ENCODE measurements around the gene TRIP10.

DNA sequence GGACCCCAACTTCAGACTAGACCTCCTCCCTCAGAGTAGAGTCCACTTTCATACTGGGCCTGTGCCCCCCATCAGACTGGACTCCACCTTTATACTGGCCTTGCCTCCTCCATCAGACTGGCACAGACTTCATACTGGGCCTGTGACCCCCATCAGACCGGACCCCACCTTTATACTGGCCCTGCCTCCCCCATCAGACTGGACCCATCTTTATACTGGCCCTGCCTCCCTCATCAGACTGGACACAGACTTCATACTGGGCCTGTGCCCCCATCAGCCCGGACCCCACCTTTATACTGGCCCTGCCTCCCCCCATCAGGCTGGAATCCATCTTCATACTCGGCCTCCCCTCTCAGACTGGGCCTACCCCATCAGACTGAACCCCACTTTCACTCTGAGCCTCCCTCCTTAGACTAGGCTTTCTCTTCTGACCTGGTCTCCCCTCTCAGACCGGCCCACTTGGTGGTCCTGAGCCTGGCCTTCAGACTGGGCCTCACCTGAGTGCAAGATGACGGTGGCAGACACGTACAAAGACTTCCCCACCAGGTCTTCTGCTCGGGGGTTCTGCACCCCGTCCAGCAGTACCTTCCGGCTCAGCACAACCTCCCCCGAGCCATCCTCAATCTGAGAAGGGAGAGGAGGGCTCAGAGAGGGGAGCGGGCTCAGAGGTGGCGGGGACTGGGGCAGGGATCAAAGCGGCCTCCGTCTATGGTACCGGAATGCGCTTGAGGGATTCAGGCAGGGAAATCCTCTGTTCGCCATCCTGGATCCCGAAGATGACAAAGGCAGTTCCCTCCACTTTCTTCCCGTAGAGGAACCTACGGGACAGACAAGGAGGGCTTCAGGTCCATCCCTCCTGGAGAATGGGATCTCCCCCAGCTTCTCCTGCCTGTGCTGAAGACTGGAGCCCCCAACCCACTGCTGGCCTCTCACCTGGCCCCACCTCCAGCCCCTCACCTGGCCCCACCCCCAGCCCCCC lies 26.5 kb upstream of the TRIP10 start:
- TF ChIP-seq, protein P1, sequence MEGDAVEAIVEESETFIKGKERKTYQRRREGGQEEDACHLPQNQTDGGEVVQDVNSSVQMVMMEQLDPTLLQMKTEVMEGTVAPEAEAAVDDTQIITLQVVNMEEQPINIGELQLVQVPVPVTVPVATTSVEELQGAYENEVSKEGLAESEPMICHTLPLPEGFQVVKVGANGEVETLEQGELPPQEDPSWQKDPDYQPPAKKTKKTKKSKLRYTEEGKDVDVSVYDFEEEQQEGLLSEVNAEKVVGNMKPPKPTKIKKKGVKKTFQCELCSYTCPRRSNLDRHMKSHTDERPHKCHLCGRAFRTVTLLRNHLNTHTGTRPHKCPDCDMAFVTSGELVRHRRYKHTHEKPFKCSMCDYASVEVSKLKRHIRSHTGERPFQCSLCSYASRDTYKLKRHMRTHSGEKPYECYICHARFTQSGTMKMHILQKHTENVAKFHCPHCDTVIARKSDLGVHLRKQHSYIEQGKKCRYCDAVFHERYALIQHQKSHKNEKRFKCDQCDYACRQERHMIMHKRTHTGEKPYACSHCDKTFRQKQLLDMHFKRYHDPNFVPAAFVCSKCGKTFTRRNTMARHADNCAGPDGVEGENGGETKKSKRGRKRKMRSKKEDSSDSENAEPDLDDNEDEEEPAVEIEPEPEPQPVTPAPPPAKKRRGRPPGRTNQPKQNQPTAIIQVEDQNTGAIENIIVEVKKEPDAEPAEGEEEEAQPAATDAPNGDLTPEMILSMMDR (IDR thresholded peaks at IDR 0.05) = no peak
- no peak for TF ChIP-seq POLR2A (IDR thresholded peaks at IDR 0.05)
- no peak for TF ChIP-seq POLR2AphosphoS5 (IDR thresholded peaks at IDR 0.05)
